Body of pancreas (tissue), 4 donors: ENCODE data around the gene ADAMTS2. TPM values are rescaled to one million over a fixed set of nuclear protein-coding genes. Genes with fewer than 3 reads are reported as not detected.

Source experiments
- ATAC-seq: fragments of 150-250 bp; one replicate; pipeline ENCODE4 v1.9.1; 2016
- DNase-seq, 4 donors: peaks; one replicate each; pipeline ENCODE4 v3.0.0-alpha.2; 2019
- H3K27ac ChIP-seq, 4 donors: fragments of 200-600 bp; sonication (generic); 1 replicate in 3 of 4; 2 replicates in 1 of 4; pipeline versions ENCODE4 v1.5.1 to v1.6.1; 2016 to 2019; ENCODE audit warnings: mild to moderate bottlenecking in 1 of 4, mixed read lengths in 1 of 4, moderate library complexity in 1 of 4
- H3K27me3 ChIP-seq, 2 donors: fragments of 200-600 bp; sonication (generic); one replicate each; pipeline ENCODE4 v1.6.0; 2016; ENCODE audit warnings: mild to moderate bottlenecking in 1 of 2
- H3K36me3 ChIP-seq, 2 donors: fragments of 200-600 bp; sonication (generic); replicated peaks in 1 of 2; 2 replicates each; pipeline ENCODE4 v1.5.1; 2016; ENCODE audit warnings: low read depth in 2 of 2; ENCODE audit not compliant: insufficient read depth in 1 of 2
- H3K4me1 ChIP-seq: fragments of 200-600 bp; sonication (generic); one replicate; pipeline ENCODE4 v1.6.0; 2016
- H3K4me3 ChIP-seq, 2 donors: fragments of 200-600 bp; sonication (generic); 1 replicate in 1 of 2; 2 replicates in 1 of 2; pipeline ENCODE4 v1.5.1; 2016 to 2019
- H3K9me3 ChIP-seq, 3 donors: fragments of 200-600 bp; sonication (generic); 1 replicate in 2 of 3; 2 replicates in 1 of 3; pipeline ENCODE4 v1.5.1; 2016
- POLR2A ChIP-seq, 3 donors: fragments of 450-650 bp; IDR thresholded peaks; one replicate each; pipeline ENCODE4 v1.6.1; 2016; ENCODE audit warnings: antibody characterized with exemption in 3 of 3, mild to moderate bottlenecking in 2 of 3
- WGBS, 2 donors: methylation state at CpG; one replicate each; pipeline ENCODE4 v1.1.5; 2017; 5-methylcytosine and 5-hydroxymethylcytosine counted together
- intact Hi-C: fragments of 100-400 bp; cut with DNase I; formaldehyde crosslinking; loops from one replicate; pipeline ENCODE4 v1.15.1; 2023
- total RNA-seq, 2 donors: library from RNA; depleted of rRNA; stranded (reverse); fragments of >200 nt; gene quantifications; one replicate each; pipeline ENCODE4 v1.1.0, GENCODE V29; 2016
- TF ChIP-seq, protein P1 (sequence below), 7 experiments: fragments of 450-650 bp in 4 of 7; fragments of 200-600 bp in 3 of 7; sonication (generic) in 3 of 7; IDR thresholded peaks; one replicate each; pipeline ENCODE4 v1.5.1; 2016 to 2019; ENCODE audit warnings: antibody characterized with exemption in 7 of 7

ADAMTS2 gene
- total RNA-seq, 2 donors from 2014 or later, result 9.1 to 19.1 TPM

DNA sequence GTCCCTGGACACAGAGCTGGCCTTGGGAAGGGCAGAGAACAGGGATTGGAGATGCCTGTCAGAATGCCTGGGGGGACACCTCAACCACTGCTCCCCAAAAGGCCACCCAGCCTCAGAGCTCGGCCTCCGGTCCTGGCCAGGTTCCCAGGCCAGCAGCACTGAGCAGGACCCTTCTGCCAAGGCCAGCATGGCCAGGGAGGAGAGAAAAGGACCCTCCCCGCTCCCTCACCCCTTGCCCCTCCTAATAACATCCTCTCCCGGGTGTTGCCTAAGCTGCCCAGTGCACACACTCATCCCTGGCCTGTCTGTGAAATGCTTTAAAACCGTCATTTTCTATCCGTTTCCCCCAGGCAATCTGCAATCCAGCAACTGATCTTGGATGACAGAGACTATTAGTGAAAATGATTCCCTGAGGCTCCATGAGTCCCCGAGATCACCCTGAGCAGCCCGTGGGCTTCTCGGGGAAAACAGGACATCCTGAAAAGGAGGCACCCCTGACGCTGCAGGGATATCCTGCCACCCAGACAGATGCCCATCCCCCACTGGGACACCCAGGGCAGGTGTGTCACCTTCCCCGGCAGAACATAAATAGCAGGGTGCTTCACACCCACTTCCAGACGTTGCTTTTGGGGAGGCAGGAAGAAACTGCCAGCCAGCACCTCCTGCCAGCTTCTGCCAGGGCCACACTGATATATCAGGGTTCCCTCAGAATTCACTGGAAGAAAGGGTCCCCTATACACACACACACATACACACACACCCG, 75.3 kb downstream of the ADAMTS2 start:
- intact Hi-C loops, result no loop called here
- no peak overlapping the region for H3K27ac ChIP-seq
- DNase-seq (peak in 3 of 4 donors; percentile 2 to 7 (median 2)), ATAC-seq (no peak)
- no peaks in the 10 kb centered on the region for H3K9me3 ChIP-seq
- TF ChIP-seq, protein P1, sequence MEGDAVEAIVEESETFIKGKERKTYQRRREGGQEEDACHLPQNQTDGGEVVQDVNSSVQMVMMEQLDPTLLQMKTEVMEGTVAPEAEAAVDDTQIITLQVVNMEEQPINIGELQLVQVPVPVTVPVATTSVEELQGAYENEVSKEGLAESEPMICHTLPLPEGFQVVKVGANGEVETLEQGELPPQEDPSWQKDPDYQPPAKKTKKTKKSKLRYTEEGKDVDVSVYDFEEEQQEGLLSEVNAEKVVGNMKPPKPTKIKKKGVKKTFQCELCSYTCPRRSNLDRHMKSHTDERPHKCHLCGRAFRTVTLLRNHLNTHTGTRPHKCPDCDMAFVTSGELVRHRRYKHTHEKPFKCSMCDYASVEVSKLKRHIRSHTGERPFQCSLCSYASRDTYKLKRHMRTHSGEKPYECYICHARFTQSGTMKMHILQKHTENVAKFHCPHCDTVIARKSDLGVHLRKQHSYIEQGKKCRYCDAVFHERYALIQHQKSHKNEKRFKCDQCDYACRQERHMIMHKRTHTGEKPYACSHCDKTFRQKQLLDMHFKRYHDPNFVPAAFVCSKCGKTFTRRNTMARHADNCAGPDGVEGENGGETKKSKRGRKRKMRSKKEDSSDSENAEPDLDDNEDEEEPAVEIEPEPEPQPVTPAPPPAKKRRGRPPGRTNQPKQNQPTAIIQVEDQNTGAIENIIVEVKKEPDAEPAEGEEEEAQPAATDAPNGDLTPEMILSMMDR (IDR thresholded peaks at IDR 0.05), result no peak
- no peak for TF ChIP-seq POLR2A (IDR thresholded peaks at IDR 0.05)
- H3K4me1 ChIP-seq, result peaks cover 6% of the 10 kb centered on the region
- no peaks in the 10 kb centered on the region for H3K27me3 ChIP-seq
- no peaks in the 10 kb centered on the region for H3K36me3 ChIP-seq
- WGBS, 2 donors, result 52 to 63% methylated on average over 9 to 13 of the region's 13 CpGs
- no peak overlapping the region for H3K4me3 ChIP-seq

DNA sequence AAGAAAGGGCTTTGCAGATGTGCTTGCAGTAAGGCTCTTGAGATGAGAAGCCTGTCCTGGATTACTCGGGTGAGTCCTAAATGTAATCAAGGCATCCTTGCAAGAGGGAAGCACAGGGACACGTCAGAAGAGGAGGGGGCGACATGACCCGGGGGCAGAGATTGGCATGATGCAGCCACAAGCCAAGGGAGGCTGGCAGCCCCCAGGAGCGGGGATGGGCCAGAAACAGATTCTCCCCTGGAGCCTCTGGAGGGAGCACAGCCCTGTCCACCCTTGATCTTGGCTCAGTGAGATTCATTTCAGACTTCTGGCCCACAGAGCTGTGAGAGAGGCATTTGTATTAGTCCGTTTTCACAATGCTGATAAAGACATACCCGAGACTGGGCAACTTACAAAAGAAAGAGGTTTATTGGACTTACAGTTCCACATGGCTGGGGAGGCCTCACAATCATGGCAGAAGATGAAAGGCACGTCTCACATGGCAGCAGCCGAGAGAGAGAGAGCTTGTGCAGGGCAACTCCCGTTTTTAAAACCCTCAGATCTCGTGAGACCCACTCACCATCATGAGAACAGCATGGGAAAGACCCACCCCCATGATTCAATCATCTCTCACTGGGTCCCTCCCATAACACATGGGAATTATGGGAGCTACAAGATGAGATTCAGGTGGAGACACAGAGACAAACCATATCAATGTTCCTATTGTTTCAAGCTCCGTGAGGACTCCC, 76.1 kb downstream of the ADAMTS2 start:
- Histone ChIP-seq H3K27me3 (no peaks in the 10 kb centered on the region), H3K4me3 (no peak overlapping the region), H3K27ac (no peak overlapping the region), H3K4me1 (peaks cover 6% of the 10 kb centered on the region), H3K9me3 (no peaks in the 10 kb centered on the region), H3K36me3 (no peaks in the 10 kb centered on the region)
- no peak for TF ChIP-seq POLR2A (IDR thresholded peaks at IDR 0.05)
- TF ChIP-seq, protein P1 (IDR thresholded peaks at IDR 0.05), result no peak
- peak in 1 of 4 donors; percentile 1 for DNase-seq
- intact Hi-C loops, result no loop called here
- 59 to 61% methylated on average over 11 to 12 of the region's 12 CpGs for WGBS, 2 donors
- no peak for ATAC-seq

DNA sequence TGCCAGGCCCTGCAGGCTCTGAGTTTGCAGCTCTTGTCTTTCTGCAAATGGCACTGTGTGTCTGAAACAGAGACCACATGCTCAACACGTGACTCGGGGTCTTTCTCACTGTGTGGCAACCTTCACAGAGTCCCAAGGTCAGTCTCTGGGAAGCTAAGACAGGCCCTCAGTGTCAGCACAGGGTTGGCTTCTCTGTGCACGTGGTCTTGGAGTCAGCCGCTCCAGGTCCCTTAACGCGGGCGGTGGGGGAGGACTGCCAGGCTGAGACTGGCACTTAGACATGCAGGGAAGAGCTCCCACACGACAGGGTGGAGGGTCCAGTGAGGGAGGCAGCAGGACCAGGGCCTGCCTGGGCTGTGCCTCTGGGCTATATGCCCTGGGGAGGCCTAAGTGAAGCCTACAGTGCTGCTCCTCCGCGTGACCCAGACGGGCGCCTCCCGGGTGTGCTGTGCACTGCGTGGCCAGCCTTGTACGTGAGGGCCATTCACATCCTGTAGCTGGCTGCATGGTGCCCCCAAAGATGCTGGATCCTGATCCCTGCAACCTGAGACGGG, 76.8 kb downstream of the ADAMTS2 start:
- Histone ChIP-seq H3K27me3 (no peaks in the 10 kb centered on the region), H3K4me3 (no peak overlapping the region), H3K9me3 (no peaks in the 10 kb centered on the region), H3K27ac (no peak overlapping the region), H3K36me3 (no peaks in the 10 kb centered on the region), H3K4me1 (peaks cover 6% of the 10 kb centered on the region)
- TF ChIP-seq, protein P1 (IDR thresholded peaks at IDR 0.05), result no peak
- no peak for TF ChIP-seq POLR2A (IDR thresholded peaks at IDR 0.05)
- DNase-seq, result peak in 2 of 4 donors; percentile 7 to 9
- intact Hi-C loops, result no loop called here
- WGBS, 2 donors, result 54 to 67% methylated on average over 11 to 16 of the region's 16 CpGs
- ATAC-seq, result no peak

DNA sequence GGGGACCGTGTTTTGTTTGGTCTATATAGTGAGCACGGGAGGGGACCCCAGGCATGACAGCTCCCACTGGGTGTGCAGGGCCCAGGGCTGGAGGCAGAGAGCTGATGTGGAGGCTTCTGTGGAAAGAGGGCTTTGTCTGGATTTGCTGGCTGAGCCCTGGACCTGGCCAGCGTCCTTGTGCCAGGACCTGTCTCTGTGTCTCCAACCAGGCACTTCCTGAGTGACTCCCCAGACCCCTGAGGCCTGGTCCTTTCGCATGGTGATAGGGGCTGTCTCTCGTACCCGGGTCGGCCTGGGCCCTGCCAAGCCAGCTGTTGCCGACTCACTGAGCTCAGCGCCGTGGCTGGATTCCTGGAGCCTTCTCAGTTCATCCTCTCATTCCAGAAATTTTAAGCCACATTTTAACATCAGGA, 77.6 kb downstream of the ADAMTS2 start:
- H3K27ac ChIP-seq, result no peak overlapping the region
- peak in 2 of 4 donors; percentile 8 to 9 for DNase-seq
- intact Hi-C loops, result no loop called here

More for the DNA sequence above, 77.6 kb downstream of the ADAMTS2 start:
- TF ChIP-seq, protein P1 (IDR thresholded peaks at IDR 0.05), result no peak
- TF ChIP-seq POLR2A (IDR thresholded peaks at IDR 0.05), result no peak
- H3K4me3 ChIP-seq, result no peak overlapping the region
- peaks cover 6% of the 10 kb centered on the region for H3K4me1 ChIP-seq
- no peaks in the 10 kb centered on the region for H3K9me3 ChIP-seq
- ATAC-seq, result no peak
- H3K36me3 ChIP-seq, result no peaks in the 10 kb centered on the region
- 50 to 55% methylated on average over 7 to 10 of the region's 10 CpGs for WGBS, 2 donors
- H3K27me3 ChIP-seq, result no peaks in the 10 kb centered on the region
